Stimulated activated memory B cell treated with anti-CD40 and anti-IgM and Interleukin-4, amounts not matched to agents 10 μg/mL and 1 μg/mL and 100 μg/mL, for 72 hours (primary cell): Measurements from ENCODE around the gene MTFR1L.
"Not testable (repeated sequence)": the region's sequence is repeated elsewhere in the genome, so short reads cannot be mapped to it uniquely, and the experiment has no call there.

ENCODE experiments used
- ATAC-seq: fragments of 150-1000 bp; cut with Tn5 transposase; 2 replicates; pipeline ENCODE4 v1.10.0; 2021
- H3K27ac Mint-ChIP-seq: one replicate; pipeline ENCODE4 v1.8.0; 2022; ENCODE audit warnings: mild to moderate bottlenecking, mixed read lengths
- H3K27me3 Mint-ChIP-seq: one replicate; pipeline ENCODE4 v1.8.0; 2022; ENCODE audit warnings: mixed read lengths
- H3K36me3 Mint-ChIP-seq: one replicate; pipeline ENCODE4 v1.8.0; 2022; ENCODE audit warnings: mixed read lengths
- H3K4me1 Mint-ChIP-seq: one replicate; pipeline ENCODE4 v1.8.0; 2022; ENCODE audit warnings: mixed read lengths
- H3K4me3 Mint-ChIP-seq: one replicate; pipeline ENCODE4 v1.8.0; 2022; ENCODE audit warnings: mild to moderate bottlenecking, moderate library complexity, mixed read lengths
- H3K9me3 Mint-ChIP-seq: one replicate; pipeline ENCODE4 v1.8.0; 2022; ENCODE audit warnings: mixed read lengths

MTFR1L gene

DNA sequence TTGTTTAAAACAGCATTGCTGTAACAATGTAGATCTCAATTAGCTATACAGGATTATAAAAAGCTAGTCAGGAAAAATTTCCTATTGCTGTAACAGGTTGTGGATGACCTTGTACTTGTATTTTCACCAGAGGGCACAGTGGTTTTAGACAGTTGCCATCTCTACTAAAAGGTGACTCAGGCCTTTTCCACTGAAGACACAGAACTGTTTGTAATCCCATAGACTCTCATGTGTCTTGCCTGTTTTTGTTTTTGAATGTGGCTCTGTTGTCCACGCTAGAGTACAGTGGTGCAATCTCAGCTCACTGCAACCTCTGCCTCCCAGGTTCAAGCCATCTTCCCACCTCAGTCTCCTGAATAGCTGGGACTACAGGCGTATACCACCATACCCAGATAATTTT is 5.9 kb downstream of the MTFR1L start:
- Mint-ChIP-seq H3K27me3 (no peaks in the 10 kb centered on the region), H3K4me3 (no peak overlapping the region), H3K9me3 (no peaks in the 10 kb centered on the region), H3K36me3 (peaks cover 35% of the 10 kb centered on the region), H3K4me1 (peaks cover 16% of the 10 kb centered on the region), H3K27ac (no peak overlapping the region)
- ATAC-seq: no peak

DNA sequence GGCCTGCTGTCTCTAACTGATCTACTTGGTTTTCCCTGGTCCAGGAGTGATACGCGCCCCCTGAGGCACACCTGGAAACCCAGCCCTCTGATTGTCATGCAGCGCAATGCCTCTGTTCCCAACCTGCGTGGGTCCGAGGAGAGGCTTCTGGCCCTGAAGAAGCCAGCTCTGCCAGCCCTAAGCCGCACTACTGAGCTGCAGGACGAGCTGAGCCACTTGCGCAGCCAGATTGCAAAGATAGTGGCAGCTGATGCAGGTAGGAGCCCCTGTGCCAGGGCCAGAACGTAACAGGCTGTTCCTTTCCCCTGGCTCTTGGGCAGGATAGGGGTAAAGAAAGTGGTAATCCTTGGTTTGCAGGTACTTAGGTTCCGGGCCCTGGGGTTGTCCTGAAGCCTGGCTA is 6.8 kb downstream of the MTFR1L start:
- Mint-ChIP-seq H3K27me3 (no peaks in the 10 kb centered on the region), H3K9me3 (no peaks in the 10 kb centered on the region), H3K4me1 (peaks cover 7% of the 10 kb centered on the region), H3K36me3 (peaks cover 45% of the 10 kb centered on the region), H3K4me3 (no peak overlapping the region), H3K27ac (no peak overlapping the region)
- ATAC-seq: no peak

DNA sequence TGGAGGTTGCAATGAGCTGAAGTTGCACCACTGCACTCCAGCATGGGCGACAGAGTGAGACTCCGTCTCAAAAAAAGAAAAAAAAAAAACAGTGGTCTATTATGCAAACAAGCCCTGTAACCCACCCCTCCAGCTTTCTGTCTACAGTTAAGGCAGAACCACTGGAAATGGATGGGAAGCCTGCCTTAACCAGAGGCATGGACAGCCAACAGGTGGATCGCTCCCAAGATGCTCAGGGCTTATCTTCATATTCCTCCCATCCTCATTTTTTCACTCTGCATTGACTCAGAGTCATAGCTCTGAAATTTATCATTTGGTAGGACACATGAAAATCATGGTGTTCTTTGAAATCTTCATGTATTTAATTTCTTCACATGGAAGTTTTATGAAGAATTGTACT is 8.7 kb downstream of the MTFR1L start:
- Mint-ChIP-seq H3K27me3 (no peaks in the 10 kb centered on the region), H3K9me3 (no peaks in the 10 kb centered on the region), H3K4me3 (no peak overlapping the region), H3K36me3 (peaks cover 62% of the 10 kb centered on the region), H3K27ac (no peak overlapping the region), H3K4me1 (no peaks in the 10 kb centered on the region)
- ATAC-seq: no peak

DNA sequence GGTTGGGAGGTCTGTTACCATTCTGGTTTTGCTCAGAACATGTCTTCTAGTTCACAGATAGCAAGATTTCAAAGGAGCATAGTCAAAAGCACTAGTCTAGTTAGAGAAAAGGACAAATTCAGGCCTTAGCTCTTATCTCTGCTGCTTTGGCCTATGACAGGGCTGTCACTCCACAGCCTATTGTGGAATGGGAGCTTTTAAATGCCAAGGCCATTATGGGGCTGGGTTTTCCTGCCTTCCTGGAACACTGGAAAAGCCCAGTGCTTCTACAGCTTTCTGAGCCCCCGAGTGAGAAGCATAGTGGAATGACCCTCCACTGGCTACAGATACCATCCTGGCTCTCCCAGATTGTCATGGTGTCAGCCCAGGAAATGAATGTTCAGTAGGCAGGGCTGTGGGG is 9.3 kb downstream of the MTFR1L start:
- Mint-ChIP-seq H3K4me1 (no peaks in the 10 kb centered on the region), H3K27ac (no peak overlapping the region), H3K27me3 (no peaks in the 10 kb centered on the region), H3K36me3 (peaks cover 62% of the 10 kb centered on the region), H3K9me3 (no peaks in the 10 kb centered on the region), H3K4me3 (no peak overlapping the region)
- ATAC-seq: no peak

DNA sequence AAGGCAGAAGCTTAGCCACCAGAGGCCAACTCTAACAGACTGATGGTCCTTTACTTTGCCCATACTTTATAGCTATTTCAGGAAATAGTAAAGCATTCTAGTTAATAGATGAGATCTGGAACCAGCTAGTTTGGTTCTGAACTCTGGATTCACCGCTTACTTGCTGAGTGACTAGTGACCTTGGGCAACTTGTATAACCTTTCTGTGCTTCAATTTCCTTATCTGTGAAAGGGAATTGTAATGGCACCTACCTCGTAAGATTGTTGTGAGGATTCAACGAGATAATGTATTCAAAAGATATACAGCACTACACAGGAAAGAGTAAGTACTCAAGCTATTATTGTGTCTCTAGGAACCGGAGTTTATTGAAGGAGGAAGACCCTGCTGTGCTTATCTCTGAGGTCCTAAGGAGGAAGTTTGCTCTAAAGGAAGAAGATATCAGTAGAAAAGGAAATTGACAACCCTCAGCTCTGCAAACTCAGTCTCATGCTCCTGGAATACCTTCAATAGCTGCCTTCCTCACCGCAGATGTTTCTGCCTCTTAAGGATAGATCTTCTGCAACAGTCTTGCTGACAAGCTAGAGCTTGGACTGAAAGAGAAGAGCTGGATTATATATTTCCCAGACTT is 11.9 kb downstream of the MTFR1L start:
- Mint-ChIP-seq H3K4me1 (no peaks in the 10 kb centered on the region), H3K27me3 (no peaks in the 10 kb centered on the region), H3K9me3 (no peaks in the 10 kb centered on the region), H3K36me3 (peaks cover 65% of the 10 kb centered on the region), H3K27ac (no peak overlapping the region), H3K4me3 (no peak overlapping the region)
- no peak for ATAC-seq

DNA sequence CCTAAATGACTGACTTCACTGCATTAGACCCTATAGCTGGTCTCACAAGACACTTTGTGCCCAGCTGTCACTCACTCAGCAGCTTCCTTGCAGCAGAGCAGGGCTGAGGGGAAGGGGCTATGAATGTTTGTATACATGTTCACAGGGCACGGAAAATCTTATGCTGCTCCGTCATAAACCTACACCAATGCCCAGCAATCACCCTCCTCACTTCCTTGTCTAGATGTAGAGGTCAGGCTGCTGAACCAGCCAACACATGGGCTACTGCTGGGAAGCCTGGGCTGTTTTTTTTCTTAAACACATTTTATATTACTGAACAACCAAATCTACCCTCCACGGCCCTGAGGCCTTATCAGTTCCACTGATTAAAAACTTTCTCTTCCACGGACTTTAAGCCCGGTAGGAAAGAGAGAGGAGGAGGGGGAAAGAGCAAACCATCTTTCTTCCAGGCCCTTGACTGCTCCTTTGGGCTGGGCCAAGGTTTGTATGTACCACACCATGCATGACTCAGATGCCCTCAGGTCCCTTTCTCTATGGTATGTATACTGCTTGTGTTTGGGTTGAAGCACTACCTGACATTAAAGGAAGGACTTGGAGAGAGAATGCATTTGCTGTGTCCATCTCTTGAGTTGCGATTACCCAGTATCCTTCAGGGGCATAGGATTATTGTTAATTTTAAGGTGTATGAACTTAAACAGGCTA is 12.7 kb downstream of the MTFR1L start:
- H3K36me3 Mint-ChIP-seq: peaks cover 63% of the 10 kb centered on the region
- H3K27ac Mint-ChIP-seq: no peak overlapping the region
- H3K9me3 Mint-ChIP-seq: no peaks in the 10 kb centered on the region
- no peaks in the 10 kb centered on the region for H3K4me1 Mint-ChIP-seq
- no peak for ATAC-seq
- no peaks in the 10 kb centered on the region for H3K27me3 Mint-ChIP-seq
- no peak overlapping the region for H3K4me3 Mint-ChIP-seq

DNA sequence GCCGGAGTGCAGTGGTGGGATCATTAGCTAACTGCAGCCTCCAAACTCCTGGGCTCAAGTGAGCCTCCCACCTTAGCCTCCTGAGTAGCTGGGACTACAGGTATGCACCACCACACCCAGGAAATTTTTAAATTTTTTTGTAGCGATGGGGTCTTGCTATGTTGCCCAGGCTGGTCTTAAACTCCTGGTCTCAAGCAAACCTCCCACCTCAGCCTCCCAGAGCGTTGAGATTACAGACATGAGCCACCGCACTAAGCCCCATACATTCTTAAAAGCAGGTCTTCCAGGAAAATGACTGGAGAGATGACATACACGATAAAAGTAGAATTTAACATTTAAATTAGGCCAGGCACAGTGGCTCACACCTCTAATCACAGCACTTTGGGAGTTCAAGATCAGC is 13.4 kb downstream of the MTFR1L start:
- Mint-ChIP-seq H3K36me3 (peaks cover 57% of the 10 kb centered on the region), H3K4me1 (no peaks in the 10 kb centered on the region), H3K4me3 (no peak overlapping the region), H3K27me3 (no peaks in the 10 kb centered on the region), H3K9me3 (no peaks in the 10 kb centered on the region), H3K27ac (no peak overlapping the region)
- ATAC-seq: no peak

DNA sequence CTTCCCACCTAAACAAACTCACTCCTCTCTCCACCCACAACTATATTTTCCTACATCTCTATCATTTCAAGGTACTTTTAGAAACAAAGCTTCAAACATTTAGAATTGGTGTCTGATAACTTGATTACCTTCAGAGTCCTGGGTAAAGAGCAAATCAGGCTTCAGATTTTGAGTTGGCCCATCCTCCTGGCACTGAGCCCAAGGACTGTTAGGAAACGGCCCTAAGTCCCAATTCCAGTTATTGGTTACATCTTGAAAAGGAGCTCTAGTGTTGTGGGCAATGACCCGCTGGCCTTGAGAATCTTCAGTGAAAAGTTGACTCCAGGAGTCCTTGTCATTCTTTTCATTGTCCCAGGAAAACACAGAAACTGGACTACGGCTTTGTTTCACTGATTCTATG is 15.1 kb downstream of the MTFR1L start:
- Mint-ChIP-seq H3K36me3 (peaks cover 49% of the 10 kb centered on the region), H3K4me1 (no peaks in the 10 kb centered on the region), H3K27me3 (no peaks in the 10 kb centered on the region)

DNA sequence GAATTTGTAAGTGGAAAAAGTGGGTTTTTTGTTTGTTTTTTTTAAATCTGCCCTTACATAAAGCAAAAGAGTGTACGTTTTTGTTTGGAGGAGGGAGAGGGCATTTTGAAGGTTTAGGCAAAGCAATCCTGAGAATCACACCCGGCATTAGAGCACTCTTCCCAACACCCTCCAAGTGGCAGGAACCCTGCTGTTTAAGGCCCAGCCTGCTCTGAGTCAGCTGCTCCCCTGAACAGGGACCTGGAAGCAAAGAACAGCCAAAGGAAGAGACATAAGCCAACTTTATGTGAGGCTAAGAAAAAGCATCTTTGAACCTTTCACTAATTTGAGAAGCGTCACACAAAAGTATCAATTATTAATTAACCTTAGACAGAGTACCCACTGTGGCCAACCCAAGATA is 16.9 kb downstream of the MTFR1L start:
- H3K4me1 Mint-ChIP-seq: no peaks in the 10 kb centered on the region
- H3K4me3 Mint-ChIP-seq: no peak overlapping the region
- peaks cover 5% of the 10 kb centered on the region for H3K9me3 Mint-ChIP-seq
- ATAC-seq: no peak
- no peaks in the 10 kb centered on the region for H3K27me3 Mint-ChIP-seq
- H3K36me3 Mint-ChIP-seq: peaks cover 38% of the 10 kb centered on the region
- H3K27ac Mint-ChIP-seq: no peak overlapping the region

More for the DNA sequence above, 15.1 kb downstream of the MTFR1L start:
- no peak overlapping the region for H3K27ac Mint-ChIP-seq
- peaks cover 2% of the 10 kb centered on the region for H3K9me3 Mint-ChIP-seq
- no peak for ATAC-seq
- H3K4me3 Mint-ChIP-seq: no peak overlapping the region

DNA sequence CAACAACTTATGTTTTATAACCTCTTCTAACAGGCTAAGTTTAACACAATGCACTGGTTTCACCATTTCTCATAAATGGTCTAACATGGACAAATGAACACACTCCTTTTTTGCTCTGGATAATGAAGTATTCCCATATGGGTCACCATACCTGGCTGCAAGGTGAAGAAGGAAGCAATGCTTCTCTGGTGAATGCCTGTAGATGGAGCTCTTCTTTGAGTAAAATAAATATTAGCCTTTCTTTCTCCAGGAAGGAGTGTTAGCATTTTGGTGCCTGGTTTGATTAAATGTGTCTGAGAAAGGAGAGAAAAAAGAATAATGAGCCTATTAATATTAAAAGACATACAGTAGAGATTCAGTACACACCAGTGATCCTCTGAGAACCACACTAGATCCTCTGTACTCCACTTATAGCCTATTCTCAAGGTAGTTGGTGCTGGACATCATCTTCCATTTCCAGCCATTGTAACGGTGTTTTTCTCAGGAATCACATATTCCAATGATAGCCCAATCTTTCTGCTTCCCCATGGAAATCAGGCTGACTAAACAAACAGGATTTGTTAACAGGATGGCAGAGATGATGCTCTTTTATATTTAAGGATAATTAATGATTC is 17.6 kb downstream of the MTFR1L start:
- Mint-ChIP-seq H3K4me1 (no peaks in the 10 kb centered on the region), H3K27me3 (no peaks in the 10 kb centered on the region), H3K9me3 (peaks cover 5% of the 10 kb centered on the region), H3K27ac (no peak overlapping the region), H3K36me3 (peaks cover 32% of the 10 kb centered on the region), H3K4me3 (no peak overlapping the region)
- no peak for ATAC-seq

DNA sequence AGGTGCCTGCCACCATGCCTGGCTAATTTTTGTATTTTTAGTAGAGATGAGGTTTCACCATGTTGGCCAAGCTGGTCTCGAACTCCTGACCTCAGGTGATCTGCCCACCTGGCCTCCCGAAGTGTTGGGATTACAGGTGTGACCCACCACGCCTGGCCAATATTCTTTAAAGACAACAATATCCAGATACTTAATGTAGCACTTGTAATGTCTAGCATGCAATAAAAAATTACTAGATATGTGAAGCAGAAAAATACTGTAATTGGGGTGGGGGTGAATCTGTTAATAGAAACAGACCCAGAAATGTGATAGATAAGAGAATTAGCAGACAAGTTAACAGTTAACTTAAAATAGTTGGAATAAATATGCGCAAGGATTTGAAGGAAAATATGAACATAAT is 20.1 kb downstream of the MTFR1L start:
- ATAC-seq, H3K4me3 Mint-ChIP-seq, H3K4me1 Mint-ChIP-seq, H3K27me3 Mint-ChIP-seq, H3K27ac Mint-ChIP-seq, H3K9me3 Mint-ChIP-seq: not testable (repeated sequence)
- peaks cover 19% of the 10 kb centered on the region for H3K36me3 Mint-ChIP-seq

DNA sequence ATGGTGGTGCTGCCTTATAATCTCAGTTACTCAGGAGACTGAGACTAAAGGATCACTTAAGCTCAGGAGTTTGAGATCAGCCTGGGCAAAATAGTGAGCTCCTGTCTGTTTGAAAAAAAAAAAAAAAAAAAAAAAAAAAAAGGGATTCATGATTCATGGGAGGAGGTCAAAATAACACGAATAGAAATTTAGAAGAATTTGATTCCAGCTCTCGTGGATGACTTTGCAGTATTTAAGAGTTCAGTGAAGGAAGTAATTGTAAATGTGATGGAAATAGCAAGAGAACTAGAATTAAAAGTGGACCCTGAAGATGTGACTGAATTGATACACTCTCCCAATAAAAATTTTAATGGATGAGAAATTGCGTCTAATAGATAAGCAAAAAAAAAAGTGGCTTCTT is 23.7 kb downstream of the MTFR1L start:
- H3K36me3 Mint-ChIP-seq: peaks cover 10% of the 10 kb centered on the region
- H3K27ac Mint-ChIP-seq: no peak overlapping the region
- peaks cover 5% of the 10 kb centered on the region for H3K9me3 Mint-ChIP-seq
- no peaks in the 10 kb centered on the region for H3K27me3 Mint-ChIP-seq
- ATAC-seq: no peak
- H3K4me3 Mint-ChIP-seq: no peak overlapping the region
- H3K4me1 Mint-ChIP-seq: peaks cover 13% of the 10 kb centered on the region

DNA sequence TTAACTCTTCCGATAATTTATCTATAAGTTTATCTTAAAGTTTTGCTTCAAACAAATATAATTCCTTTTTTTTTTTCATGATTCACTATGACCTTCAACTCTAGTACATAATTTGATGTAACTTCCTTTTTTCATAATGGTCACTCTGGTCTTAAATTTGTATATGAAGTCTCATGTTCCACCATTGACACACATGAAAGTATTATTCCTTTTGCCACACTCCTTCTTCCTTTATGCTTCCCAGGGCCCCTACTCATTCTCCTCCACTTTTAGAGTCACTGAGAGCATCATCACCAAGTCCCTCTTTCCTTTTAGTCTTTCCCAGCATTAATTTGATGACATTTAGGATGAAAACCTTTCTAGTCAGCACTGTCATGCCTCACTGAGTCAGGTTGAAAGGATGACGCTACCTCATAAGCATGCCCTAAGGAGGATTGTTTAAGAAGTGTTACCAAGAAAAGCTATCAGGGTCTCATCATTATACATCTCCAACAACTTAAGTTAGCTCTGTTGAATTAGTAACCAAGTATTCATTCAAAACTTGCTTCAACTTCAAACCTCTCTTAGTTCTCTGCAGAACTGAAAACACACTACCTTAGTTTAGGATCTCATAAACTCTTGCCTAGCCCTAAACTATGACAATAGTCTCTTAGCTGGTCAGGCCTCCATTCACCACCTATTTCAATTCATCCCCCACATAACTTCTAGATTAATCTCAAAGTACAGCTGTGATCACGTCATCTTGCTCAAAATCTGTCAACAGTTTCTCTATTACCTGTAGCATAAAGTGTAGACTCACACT is 25.0 kb downstream of the MTFR1L start:
- Mint-ChIP-seq H3K4me3 (no peak overlapping the region), H3K27ac (peak overlapping the region; percentile 77), H3K27me3 (no peaks in the 10 kb centered on the region), H3K36me3 (peaks cover 9% of the 10 kb centered on the region), H3K9me3 (peaks cover 5% of the 10 kb centered on the region), H3K4me1 (peaks cover 13% of the 10 kb centered on the region)
- peak; percentile 83 for ATAC-seq

DNA sequence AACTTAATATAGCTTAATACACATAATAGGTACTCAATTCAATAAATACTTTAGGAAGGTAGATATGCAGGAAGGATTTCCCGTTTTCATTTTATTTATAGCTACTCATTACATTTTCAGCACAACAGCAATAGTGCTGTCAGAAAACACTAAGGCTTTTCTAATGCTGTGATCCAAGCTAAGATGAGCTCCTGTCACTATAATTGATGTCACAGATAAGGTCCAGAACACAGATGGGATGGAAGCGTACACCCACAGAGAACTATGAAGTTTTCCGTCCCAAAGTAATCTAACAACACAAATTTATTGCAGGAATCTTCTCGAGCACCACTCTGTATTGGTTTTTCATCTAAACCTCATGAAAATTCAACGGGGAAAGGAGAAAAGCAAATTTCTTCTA is 25.9 kb downstream of the MTFR1L start:
- Mint-ChIP-seq H3K27ac (peak overlapping the region; percentile 77), H3K36me3 (peaks cover under 1% of the 10 kb centered on the region), H3K4me3 (no peak overlapping the region), H3K27me3 (no peaks in the 10 kb centered on the region), H3K4me1 (peaks cover 13% of the 10 kb centered on the region), H3K9me3 (no peaks in the 10 kb centered on the region)
- no peak for ATAC-seq

DNA sequence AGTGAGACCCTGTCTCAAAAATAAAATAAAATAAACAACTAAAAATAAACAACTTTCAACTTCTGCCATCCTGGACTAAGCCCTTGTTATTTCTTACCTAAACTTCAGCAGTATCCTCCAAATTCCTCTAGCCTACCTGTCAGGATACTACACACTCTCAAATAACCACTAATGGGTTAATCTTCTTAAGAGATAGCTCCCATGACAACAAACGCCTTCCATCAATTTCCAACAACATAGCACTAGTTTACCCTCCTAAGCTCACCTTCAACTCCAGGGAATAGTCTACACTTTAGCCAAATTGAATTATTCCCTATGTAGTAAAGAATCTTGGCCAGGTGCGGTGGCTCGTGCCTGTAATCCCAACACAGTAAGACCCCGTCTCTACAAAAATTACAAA is 28.2 kb downstream of the MTFR1L start:
- H3K4me3 Mint-ChIP-seq: no peak overlapping the region
- peaks cover 13% of the 10 kb centered on the region for H3K4me1 Mint-ChIP-seq
- no peaks in the 10 kb centered on the region for H3K27me3 Mint-ChIP-seq
- H3K9me3 Mint-ChIP-seq: no peaks in the 10 kb centered on the region
- H3K36me3 Mint-ChIP-seq: no peaks in the 10 kb centered on the region
- no peak for ATAC-seq
- no peak overlapping the region for H3K27ac Mint-ChIP-seq
